NCI-H1417 treated with DMSO at 0.1 percent for 48 hours (cell line): Measurements from ENCODE around the gene DEK.
"Not testable (repeated sequence)": the region's sequence is repeated elsewhere in the genome, so short reads cannot be mapped to it uniquely, and the experiment has no call there.

Experiments used
- DNase-seq: peaks from one replicate; lab custom pipeline; 2025; lab: John Stamatoyannopoulos, UW

The DEK gene

DNA sequence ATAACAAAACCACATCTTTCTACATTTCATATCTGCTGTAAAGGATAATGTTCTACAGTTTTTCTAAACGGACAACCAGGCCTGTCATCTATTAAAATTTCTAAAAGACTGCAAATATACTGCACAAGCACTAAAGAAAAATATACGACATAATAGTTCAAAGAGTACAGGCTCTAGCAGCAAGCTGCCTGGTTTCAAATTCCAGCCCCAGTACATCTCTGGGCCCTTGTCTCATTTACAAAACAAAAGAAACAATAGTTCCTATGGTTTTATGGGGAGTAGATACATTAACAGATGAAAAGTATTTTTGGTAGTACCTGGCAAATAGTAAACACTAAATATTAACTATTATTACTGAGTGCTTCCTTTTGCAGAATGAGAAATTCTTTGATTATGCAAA lies 24.1 kb downstream of the DEK start:
- no peak for DNase-seq

DNA sequence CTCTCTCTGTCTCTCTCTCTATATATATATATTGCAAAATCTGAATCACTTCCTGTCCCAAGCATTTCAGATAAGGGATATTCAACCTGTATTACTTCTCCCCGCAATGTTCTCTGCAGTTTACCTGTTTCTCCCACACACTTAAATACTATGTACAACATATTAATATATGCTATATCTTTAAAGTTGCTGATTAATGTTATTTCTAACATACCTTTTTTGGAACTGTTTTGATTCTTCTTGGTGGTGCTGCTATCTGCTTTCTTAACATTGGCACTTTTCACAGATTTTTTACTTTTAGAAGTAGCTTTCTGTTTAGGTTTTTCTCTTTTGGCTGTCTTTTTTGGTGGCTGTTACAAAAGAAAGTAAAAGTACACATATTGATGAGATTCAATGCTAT lies 27.2 kb downstream of the DEK start:
- DNase-seq = no peak

DNA sequence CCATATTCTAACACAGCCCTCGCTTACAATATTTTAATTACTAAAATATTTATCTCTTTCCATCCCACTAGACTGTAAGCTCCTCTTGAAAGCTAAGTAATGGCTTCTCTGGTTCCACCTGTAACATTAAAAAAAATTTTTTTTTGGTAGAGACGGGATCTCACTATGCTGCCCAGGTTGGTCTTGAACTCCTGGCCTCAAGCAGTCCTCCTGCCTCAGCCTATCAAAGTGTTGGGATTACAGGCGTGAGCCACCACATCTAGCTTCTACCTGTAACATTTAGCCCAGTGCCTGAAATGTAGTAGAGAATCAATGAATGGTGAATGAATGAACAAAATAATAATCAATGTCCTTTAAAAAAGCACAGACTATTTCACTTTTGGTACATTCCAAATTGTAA lies 28.8 kb downstream of the DEK start:
- DNase-seq = no peak

DNA sequence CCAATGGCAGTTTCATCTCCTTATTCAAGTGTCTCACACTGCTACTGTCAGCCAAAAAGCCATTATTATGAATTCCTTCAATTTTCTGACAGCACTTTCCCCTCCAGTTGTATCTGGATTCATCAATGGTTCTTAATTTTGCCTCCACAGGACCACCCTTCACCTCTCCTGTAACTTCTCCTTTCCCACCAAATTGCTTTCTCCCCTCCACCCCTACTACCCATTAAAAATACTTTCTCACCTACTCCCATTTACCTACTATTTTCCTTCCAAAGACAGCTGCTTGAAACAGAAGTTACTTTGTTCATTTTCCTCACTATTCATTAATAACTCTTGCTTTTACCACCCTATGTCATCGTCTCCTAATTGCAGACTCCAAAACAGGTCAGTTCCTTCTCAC lies 29.8 kb downstream of the DEK start:
- no peak for DNase-seq

DNA sequence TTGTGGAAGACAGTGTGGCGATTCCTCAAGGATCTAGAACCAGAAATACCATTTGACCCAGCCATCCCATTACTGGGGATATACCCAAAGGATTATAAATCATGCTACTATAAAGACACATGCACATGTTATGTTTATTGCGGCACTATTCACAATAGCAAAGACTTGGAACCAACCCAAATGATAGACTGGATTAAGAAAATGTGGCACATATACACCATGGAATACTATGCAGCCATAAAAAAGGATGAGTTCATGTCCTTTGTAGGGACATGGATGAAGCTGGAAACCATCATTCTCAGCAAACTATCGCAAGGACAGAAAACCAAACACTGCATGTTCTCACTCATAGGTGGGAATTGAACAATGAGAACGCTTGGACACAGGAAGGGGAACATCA lies 30.6 kb downstream of the DEK start:
- not testable (repeated sequence) for DNase-seq

DNA sequence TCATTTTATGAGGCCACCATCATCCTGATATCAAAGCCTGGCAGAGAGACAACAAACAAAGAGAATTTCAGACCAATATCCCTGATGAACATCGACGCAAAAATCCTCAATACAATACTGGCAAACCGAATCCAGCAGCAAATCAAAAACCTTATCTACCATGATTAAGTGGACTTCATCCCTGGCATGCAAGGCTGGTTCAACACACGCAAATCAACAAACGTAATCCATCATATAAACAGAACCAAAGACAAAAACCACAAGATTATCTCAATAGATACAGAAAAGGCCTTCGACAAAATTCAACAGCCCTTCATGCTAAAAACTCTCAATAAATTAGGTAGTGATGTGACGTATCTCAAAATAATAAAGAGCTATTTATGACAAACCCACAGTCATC lies 32.5 kb downstream of the DEK start:
- not testable (repeated sequence) for DNase-seq

DNA sequence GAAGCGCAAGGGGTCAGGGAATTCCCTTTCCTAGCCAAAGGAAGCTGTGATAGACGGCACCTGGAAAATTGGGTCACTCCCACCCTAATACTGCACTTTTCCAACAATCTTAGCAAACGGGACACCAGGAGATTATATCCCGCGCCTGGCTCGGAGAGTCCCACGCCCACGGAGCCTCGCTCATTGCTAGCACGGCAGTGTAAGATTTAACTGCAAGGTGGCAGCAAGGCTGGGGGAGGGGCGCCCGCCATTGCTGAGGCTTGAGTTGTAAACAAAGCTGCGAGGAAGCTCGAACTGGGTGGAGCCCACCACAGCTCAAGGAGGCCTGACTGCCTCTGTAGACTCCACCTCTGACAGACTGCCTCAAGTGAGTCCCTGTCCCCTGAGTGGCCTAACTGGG lies 35.7 kb downstream of the DEK start:
- not testable (repeated sequence) for DNase-seq

DNA sequence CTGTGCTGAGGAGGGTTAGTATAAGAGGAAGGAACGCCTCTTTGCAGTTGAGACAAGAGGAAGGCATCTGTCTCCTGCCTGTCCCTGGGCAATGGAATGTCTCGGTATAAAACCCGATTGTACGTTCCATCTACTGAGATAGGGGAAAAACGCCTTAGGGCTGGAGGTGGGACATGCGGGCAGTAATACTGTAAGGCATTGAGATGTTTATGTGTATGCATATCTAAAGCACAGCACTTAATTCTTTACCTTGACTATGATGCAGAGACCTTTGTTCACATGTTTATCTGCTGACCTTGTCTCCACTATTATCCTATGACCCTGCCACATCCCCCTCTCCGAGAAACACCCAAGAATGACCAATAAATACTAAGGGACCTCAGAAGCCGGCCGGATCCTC lies 37.2 kb downstream of the DEK start:
- DNase-seq = not testable (repeated sequence)

DNA sequence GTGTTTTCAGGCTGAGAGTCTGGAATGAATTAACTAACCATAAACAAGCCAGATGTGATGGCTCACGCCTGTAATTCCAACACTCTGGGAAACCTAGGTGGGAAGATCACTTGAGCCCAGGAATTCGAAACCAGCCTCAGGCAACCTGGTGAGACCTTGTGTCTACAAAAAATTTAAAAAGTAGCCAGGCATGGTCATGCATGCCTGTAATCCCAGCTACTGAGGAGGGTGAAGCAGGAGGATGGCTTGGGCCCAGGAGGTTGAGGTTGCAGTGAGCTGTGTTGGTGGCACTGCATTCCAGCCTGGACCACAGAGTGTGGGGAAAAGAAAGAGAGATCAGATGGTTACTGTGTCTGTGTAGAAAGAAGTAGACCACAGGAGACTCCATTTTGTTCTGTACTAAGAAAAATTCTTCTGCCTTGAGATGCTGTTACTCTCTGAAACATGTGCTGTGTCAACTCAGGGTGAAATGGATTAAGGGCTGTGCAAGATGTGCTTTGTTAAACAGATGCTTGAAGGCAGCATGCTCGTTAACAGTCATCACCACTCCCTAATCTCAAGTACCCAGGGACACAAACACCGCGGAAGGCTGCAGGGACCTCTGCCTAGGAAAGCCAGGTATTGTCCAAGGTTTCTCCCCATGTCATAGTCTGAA lies 37.8 kb downstream of the DEK start:
- DNase-seq = not testable (repeated sequence)

DNA sequence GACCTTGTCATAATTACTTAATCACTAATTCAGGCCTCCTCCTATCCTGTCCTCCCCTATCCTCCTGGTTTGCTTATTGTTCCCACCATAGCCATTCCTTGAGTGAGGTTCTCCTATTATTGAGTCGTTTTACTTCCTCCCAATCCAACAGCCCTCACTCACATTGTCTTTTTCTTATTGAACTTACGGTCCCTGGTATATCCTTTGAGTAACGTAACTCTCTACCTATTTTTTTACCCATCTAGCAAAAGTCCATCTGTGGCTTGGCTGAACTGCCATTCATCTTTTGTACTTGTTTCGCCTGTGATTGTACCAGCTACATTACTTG lies 43.1 kb downstream of the DEK start:
- DNase-seq = no peak

DNA sequence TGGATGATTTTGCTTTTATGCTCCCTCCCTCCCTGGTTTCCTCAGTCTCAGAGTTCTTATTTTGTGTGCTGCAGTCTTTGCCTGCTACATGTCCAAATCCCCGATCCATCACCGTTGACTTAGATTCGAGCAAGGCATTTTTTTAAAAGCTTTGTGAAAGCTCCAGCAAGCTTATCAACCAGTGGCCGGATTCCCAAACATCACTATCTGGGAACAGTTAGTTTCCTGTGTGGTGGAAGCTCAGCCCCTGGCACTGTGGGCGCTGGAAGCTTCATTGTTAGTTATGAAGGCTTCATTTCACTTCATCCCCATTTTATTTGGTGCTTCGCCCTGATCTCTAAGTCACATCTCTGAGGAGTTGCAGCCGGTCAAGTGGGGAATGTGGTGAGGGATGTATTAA lies 44.7 kb downstream of the DEK start:
- DNase-seq = no peak

DNA sequence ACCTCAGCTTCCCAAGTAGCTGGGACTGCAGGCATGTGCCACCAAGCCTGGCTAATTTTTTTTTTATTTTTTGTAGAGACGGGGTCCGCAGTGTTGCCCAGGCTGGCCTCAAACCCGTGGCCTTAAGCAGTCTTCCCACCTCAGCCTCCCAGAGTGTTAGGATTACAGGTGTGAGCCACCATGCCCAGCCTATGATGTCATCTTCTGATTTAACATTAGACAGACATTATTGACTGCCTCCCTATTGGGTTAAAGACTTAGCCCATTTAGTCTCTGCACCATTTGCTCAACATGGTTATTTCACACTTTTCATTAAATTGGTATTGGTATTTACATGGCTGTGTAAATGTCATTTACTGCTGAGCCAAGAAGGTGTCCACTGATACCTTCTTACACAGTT lies 46.1 kb downstream of the DEK start:
- DNase-seq = no peak

DNA sequence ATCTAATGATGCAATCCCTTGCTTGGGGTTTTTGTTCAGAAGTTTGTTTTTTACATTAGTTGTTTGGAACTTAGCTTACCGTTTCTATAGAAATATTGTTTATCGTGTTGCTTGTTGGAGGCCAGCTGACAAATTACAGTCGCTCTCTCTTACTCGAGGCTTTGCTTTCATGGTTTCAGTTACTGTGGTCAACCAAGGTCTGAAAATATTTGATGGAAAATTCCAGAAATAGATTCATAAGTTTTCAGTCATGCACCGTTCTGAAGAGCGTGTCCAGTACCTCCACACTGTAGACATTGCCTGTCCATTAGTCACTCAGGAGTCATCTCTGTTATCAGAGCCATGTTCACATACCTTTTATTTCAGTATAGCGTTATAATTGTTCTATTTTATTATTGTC lies 47.9 kb downstream of the DEK start:
- no peak for DNase-seq

DNA sequence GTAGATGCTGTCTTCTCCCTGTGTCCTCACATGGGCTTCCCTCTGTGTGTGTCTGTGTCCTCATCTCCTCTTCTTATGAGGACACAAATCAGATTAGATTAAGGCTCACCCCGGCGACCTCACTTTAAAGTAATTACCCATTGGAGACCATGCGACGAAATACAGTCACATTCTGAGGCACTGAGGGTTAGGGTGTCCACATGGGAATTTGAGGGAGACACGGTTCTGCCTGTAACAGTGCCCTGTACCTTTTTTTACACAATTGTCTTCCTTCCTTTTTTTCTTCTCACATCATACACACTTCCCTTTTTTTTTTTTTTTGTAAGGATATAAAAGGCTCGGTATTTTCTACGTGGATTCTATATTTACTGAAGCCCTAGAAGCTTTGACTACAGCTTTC lies 48.9 kb downstream of the DEK start:
- DNase-seq = no peak

DNA sequence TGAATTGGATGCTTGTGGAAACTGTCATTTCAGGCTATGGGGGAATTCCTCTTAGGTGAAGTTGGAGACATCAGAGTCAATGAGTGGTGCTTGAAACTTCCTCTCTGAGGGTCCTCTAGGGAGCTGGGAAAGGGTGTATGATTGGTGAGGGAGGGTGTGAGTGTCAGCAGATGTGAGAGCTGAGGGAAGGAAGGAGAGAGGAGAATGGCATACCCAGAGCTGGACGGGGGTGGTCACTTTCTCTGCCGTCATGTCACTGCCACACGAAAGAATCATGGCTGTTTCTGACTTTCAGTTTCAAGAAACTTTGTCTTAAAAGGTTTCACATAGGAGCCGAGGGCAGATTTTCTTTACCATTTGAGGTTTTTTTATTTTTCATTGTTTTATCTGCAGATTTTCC lies 50.3 kb downstream of the DEK start:
- no peak for DNase-seq

DNA sequence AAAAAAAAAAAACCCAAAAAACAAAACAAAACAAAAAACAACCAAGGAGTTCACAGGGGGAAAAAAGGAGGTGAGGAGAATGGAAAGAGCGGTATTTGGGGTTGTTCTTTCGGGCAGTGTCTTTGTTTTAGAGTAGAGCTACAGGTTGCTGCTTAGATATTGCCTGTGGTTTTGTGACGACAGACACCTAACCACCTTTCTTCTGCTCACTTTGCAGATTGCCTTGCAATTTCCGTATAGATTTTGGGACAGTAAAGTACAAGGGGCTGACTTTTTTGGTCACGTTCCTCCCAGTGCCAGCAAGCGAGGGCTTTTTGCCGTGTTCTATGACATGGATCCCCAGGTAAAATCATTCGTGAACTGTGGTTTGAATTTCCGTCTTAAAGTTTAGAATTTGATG lies 50.9 kb downstream of the DEK start:
- DNase-seq = no peak

DNA sequence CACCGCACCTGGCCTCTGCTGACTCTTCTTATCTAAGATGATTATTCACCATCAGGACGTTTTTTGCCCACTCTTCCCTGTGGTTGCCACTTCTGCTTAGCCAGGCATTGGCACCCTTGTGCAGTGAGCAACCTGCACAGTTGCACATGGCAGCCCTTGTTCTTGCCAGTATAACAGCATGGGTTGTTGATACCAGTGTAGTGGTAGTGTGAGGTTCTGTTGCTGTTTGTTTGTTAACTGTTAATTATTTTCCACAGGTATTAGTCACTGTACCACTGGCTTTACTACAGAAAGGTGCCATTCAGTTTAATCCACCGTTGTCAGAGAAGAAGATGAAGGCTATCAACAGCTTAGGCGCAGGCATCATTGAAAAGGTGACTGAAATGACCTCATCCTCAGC lies 52.1 kb downstream of the DEK start:
- DNase-seq = no peak

DNA sequence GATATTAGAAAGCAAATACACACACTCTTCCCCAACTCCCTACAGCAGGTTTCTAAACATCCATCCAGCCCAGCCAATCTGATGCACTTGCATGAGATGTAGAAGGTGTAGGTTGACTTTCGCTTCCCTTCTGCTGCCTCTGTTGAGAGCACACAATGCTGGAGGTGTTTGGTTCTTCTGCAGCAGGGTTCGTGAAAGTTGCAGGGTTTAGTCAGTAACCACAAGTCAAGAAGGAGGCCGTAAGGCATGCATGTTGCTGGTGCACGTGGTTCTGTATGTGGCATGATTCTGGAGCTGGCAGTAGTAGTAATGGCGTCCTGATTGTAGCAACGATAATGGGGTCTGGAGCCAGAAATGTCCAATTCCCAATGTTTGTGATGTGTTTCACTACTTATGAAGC lies 53.0 kb downstream of the DEK start:
- no peak for DNase-seq

DNA sequence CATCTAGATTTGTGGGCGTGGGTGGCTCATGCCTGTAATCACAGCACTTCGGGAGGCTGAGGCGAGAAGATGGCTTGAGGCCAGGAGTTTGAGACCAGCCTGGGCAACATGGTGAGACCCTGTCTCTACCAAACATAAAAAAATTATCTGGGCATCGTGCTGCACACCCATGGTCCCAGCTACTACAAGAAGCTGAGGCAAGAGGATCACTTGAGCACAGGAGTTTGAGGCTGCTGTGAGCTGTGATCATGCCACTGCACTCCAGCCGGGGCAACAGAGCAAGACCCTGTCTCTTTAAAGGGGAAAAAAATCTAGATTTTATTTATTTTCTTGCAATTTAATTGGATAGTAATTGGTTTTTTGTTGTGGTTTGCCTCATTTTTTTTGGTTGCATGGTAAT lies 53.6 kb downstream of the DEK start:
- DNase-seq = no peak

DNA sequence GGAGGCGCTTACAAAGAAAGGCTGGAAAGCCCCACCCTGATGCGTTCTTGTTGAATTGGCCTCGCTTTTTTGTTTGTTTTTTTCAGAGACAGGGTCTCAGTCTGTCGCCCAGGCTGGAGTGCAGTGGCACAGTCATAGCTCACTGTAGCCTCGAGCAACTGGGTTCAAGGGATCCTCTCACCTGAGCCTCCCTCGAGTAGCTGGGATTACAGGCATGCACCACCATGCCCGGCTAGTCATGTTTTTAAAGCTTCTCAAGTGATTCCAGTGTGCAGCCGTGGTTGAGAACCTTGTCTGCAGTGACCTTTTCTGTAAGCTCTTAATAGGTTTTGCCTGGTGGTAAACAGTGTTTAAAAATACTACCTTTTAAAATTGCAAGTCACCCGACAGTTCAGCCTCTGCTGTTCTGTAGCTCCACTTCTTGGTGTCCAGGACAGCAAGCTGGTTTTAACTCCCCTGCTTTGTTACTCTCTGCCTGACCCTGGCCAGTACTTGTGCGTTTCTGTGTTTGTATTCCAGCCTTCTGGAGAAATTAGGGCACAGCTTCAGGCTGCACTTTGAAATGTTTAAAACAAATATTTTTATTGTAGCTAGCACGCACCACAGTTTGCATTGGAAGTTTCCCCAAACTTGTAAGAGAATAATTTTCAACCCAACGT lies 54.7 kb downstream of the DEK start:
- no peak for DNase-seq

DNA sequence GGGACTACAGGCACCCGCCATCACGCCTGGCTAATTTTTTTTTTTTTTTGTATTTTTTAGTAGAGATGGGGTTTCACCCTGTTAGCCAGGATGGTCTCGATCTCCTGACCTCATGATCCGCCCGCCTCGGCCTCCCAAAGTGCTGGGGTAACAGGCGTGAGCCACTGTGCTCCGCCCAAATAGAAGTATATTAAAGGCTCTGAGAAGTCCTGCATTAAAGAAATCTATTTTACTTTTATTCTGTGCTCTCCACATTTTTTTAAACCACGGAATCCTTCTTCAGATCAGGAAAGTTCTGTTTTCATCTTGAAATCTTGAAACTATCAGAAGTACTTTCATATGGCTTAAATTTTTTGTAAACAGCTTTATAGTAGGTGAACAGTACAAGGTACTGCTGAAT lies 55.6 kb downstream of the DEK start:
- DNase-seq = not testable (repeated sequence)

DNA sequence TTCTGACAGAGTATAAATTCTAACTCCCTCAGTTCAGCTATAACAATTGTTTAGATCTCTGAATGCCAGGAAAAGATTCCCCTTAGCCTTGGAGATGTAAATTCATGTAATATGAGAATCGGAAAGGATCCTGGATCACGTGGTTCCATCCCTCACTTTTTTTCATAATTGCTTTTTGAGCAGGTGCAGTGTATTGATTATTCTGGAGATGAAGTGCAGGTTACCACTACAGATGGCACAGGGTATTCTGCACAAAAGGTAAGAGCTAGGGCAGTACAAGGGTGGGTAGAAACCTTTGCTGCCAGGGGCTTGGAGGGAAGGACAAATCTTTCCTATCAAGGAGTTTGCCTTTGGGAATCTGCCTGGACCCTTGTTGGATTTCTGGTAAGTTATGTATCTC lies 56.4 kb downstream of the DEK start:
- peak; percentile 39 for DNase-seq

DNA sequence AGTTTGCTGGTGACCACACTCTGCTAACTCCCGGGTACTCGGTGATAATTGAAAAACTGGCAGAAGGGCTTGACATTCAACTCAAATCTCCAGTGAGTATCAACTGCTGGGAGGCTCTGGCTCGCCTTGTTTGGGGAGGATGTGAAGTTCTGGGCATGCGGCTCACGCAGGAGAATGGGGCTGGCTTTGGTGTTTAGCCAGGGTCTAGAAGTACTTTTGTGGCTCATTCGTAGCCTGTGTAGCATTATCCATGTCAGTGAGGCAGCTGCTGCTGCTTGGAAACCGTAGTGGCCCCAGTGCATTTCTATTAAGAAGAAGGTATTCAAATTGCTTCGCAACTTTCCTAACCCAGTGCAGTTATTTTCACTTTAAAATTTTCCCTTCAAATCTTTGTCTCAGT lies 56.9 kb downstream of the DEK start:
- DNase-seq = no peak

DNA sequence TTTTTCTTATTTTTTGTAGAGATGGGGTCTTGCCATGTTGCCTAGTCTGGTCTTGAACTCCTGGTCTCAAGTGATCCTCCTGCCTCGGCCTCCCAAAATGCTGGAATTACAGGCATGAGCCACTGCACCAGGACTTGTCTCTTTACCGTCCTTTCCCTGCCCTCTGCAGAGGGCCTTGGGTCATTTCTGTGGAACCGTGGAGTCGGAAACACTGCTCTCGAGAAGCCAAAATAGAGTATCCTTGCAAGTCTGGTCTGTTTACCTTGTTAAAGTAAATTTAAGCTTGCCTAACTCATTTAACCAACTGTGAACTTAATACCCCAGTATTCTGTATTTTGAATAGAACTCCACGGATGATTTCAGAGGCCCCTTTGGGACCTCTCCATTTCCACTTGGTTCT lies 57.7 kb downstream of the DEK start:
- no peak for DNase-seq
